HG02852 (cell line): Measurements from ENCODE around the gene TRIM44.

ENCODE experiments used
- ATAC-seq: cut with Tn5 transposase; IDR thresholded peaks from one replicate; pipeline ENCODE4 v1.9.1; 2021; ENCODE audit warnings: mild to moderate bottlenecking, moderate library complexity; ENCODE audit not compliant: unreplicated experiment

Gene TRIM44

GRCh38 chr11:35662649-35663407 lies at the start of gene TRIM44:
TRIM44 (plus strand) TSS chr11:35662775; CDS start chr11:35663112, 337 bp downstream.
- ATAC-seq, result peak; percentile 91

GRCh38 chr11:35614939-35615569 lies 47.5 kb upstream of the TRIM44 start:
- ATAC-seq, result no peak

- no peak for ATAC-seq
Measured at GRCh38 chr11:35615921-35616900, 46.4 kb upstream of the TRIM44 start.

GRCh38 chr11:35617316-35617686 lies 45.3 kb upstream of the TRIM44 start:
- ATAC-seq, result no peak

GRCh38 chr11:35617687-35618496 lies 44.7 kb upstream of the TRIM44 start, which contains the start of gene FJX1:
FJX1 (plus strand) TSS chr11:35618460; CDS start chr11:35618637, 177 bp downstream.
- peak; percentile 30 for ATAC-seq

DNA sequence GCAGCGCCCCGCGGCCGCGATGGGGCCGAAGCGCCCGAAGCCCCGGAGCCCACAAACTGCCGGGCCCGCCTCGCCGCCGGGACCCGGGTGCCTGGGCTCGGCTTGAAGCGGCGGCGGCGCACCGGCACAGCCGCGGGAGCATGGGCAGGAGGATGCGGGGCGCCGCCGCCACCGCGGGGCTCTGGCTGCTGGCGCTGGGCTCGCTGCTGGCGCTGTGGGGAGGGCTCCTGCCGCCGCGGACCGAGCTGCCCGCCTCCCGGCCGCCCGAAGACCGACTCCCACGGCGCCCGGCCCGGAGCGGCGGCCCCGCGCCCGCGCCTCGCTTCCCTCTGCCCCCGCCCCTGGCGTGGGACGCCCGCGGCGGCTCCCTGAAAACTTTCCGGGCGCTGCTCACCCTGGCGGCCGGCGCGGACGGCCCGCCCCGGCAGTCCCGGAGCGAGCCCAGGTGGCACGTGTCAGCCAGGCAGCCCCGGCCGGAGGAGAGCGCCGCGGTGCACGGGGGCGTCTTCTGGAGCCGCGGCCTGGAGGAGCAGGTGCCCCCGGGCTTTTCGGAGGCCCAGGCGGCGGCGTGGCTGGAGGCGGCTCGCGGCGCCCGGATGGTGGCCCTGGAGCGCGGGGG lies 44.0 kb upstream of the TRIM44 start:
- peak; percentile 47 for ATAC-seq

GRCh38 chr11:35619116-35619854 lies 43.3 kb upstream of the TRIM44 start:
- ATAC-seq, result peak; percentile 24

DNA sequence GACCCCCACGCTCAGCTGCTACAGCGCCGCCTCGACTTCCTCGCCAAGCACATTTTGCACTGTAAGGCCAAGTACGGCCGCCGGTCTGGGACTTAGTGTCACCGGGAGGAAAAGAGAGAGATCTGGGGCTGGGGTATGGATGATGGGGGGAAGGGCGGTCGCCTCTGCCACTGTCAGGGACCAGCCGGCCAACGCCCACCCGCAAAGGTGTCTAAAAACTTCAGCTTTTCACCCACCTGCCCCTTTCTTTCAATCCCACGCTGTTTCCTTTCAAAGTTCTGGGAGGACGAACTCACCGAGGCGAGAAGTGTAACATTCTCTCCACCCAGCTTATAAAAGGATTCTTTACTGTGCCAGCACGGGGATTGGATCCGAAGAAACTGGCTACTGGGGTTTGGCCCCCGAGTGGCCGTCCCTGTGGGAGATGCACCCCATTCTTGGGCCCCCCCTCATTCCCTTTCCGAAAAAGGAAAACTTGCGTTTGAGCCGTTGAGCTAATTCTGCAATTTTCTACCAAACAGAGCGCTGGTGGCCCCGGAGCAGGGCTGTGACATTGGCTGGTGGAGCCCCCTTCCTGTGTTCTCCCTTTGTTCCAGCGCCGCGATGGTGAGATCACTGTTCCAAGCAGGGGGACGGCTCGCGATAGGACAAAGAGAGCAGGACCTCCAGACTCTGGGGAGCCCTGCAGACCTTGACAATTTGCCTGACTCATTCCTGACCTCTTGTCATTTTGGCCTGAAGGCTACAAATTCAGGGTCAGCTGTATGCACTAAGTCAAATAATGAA lies 42.5 kb upstream of the TRIM44 start:
- ATAC-seq, result no peak

GRCh38 chr11:35620795-35621194 lies 41.8 kb upstream of the TRIM44 start:
- ATAC-seq, result no peak

GRCh38 chr11:35621620-35622019 lies 41.0 kb upstream of the TRIM44 start:
- no peak for ATAC-seq

- no peak for ATAC-seq
Measured at GRCh38 chr11:35622070-35622469, 40.5 kb upstream of the TRIM44 start.

GRCh38 chr11:35623621-35624168 lies 38.9 kb upstream of the TRIM44 start:
- ATAC-seq, result no peak

- no peak for ATAC-seq
Measured at GRCh38 chr11:35624316-35624715, 38.3 kb upstream of the TRIM44 start.

- ATAC-seq, result no peak
Measured at GRCh38 chr11:35624781-35625180, 37.8 kb upstream of the TRIM44 start.

GRCh38 chr11:35626501-35626900 lies 36.1 kb upstream of the TRIM44 start:
- no peak for ATAC-seq

- no peak for ATAC-seq
Measured at GRCh38 chr11:35629511-35629910, 33.1 kb upstream of the TRIM44 start.

GRCh38 chr11:35629914-35630313 lies 32.7 kb upstream of the TRIM44 start:
- no peak for ATAC-seq

GRCh38 chr11:35631891-35632290 lies 30.7 kb upstream of the TRIM44 start:
- no peak for ATAC-seq
